Activated naive CD4-positive, alpha-beta T cell treated with anti-CD3 and anti-CD28 coated beads, Interleukin-2, amount 50 U/mL, for 24 hours (primary cell): ENCODE measurements around the gene ASPDH.

Source experiments
- H3K27ac Mint-ChIP-seq: one replicate; pipeline ENCODE4 v1.8.0; 2021; ENCODE audit warnings: mild to moderate bottlenecking, mixed read lengths
- H3K27me3 Mint-ChIP-seq: one replicate; pipeline ENCODE4 v1.8.0; 2021; ENCODE audit warnings: mixed read lengths
- H3K36me3 Mint-ChIP-seq: one replicate; pipeline ENCODE4 v1.8.0; 2021; ENCODE audit warnings: mixed read lengths
- H3K4me1 Mint-ChIP-seq: one replicate; pipeline ENCODE4 v1.8.0; 2021; ENCODE audit warnings: mixed read lengths
- H3K4me3 Mint-ChIP-seq: one replicate; pipeline ENCODE4 v1.8.0; 2021; ENCODE audit warnings: mild to moderate bottlenecking, mixed read lengths
- H3K9me3 Mint-ChIP-seq: one replicate; pipeline ENCODE4 v1.8.0; 2021; ENCODE audit warnings: mixed read lengths

The ASPDH gene

DNA sequence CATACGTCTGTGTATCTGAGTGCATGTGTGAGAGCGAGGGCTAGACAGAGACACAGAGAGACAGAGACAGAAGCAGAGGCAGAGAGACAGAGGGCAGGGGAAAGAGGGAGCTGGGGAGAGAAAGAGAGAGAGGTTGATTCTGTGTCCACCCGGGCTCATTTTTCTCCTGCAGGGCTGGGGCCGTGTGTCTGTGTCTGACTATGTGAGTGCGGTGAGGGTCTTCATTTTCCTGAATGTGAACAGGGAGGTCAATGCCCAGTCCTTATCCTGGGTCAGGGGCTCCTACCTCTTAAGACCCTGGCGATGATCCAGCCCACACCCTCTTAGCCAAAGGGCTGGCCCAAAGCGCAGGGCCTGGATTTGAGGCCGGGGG, 36.9 kb upstream of the ASPDH start:
- Mint-ChIP-seq H3K36me3 (no peaks in the 10 kb centered on the region), H3K4me3 (no peak overlapping the region), H3K27ac (no peak overlapping the region), H3K4me1 (peaks cover 15% of the 10 kb centered on the region), H3K9me3 (no peaks in the 10 kb centered on the region), H3K27me3 (peaks cover 35% of the 10 kb centered on the region)

- Mint-ChIP-seq H3K9me3 (no peaks in the 10 kb centered on the region), H3K4me1 (peaks cover 11% of the 10 kb centered on the region), H3K4me3 (no peak overlapping the region), H3K27me3 (peaks cover 35% of the 10 kb centered on the region), H3K36me3 (no peaks in the 10 kb centered on the region), H3K27ac (no peak overlapping the region)
Observed at GRCh38 chr19:50549927-50550593, 36.3 kb upstream of the ASPDH start.

GRCh38 chr19:50549059-50549926, 35.6 kb upstream of the ASPDH start:
- no peak overlapping the region for H3K27ac Mint-ChIP-seq

DNA sequence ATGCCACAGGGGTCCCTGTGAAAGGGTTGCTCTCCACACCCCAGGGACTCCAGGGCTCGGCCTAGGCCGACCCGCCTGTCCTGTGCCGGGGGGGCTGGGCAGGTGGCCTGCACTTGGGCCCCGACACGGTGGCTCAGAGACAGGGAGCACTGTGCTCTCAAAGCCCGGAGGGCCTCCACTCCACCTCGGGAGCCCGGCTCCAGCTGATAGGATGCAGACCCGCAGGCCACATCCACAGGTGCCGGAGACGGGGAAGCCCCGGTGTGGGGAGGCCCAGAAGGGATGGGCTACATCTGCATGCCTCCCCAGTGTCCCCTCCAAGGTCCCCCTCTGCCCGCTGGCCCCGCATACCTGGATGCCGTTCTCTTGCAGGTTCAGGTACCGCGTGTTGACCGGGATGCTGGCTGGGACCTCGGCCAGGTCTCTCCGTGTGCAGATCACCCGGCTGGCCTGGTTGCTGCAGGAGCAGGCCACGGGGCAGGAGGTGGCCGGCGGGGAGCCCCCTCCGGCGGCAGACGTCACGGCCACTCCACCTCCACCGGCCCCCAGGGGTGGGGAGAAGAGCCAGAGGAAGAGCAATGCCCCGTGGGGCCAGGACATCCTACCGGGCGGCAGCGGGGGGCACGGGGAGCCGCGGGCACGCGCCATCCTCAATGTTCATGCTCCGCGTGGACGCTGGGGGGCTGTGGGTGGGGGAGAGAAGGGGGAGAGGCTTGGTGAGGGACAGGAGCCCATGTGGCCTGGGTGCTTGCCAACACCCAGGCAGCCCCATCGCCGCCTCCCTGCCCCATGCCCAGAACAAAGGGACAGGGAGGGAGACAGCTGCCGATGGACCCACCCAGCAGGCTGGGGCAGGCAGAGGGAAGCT, 34.7 kb upstream of the ASPDH start:
- Mint-ChIP-seq H3K9me3 (no peaks in the 10 kb centered on the region), H3K36me3 (no peaks in the 10 kb centered on the region), H3K27ac (no peak overlapping the region), H3K4me3 (no peak overlapping the region), H3K27me3 (peaks cover 27% of the 10 kb centered on the region), H3K4me1 (peaks cover 11% of the 10 kb centered on the region)

More at GRCh38 chr19:50549059-50549926, 35.6 kb upstream of the ASPDH start:
- Mint-ChIP-seq H3K9me3 (no peaks in the 10 kb centered on the region), H3K27me3 (peaks cover 31% of the 10 kb centered on the region), H3K36me3 (no peaks in the 10 kb centered on the region), H3K4me3 (no peak overlapping the region), H3K4me1 (peaks cover 11% of the 10 kb centered on the region)

DNA sequence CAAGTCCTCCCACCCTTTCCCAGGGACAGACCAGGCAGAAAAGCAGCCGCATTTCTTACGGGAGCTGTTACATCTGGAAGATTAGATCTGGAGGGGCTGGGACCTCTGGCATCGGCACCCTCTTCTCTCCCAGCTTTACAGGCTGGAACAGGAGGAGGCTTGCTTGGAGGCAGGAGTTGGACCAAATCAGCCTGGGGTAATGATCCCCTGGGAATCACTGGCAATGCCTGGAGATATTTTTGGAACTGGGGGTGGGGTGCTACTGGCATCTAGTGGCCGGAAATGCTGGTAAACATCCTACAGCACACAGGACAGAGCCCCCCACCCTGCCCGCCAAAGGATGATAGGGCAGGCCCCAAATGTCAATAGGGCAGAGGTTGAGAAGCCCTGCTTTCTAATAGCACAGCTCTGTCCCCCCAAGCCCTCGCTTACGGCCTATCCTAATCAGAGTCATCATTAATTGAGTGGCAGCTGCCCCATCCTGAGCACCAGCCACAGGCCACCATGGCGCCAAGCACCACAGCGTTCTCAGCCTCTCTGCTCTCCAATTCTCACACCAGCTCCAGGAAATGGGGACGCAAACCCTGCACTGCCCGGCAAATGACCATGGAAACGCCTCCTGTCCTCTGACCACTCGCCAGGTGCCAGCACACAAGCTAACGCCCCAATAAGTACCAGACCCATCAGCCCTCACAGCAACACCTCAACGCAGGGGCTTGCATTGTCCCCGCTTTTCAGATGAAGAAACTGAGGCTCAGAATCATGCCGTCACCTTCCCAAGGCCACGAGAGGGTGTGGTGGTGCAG, 33.9 kb upstream of the ASPDH start:
- Mint-ChIP-seq H3K4me1 (peaks cover 10% of the 10 kb centered on the region), H3K4me3 (no peak overlapping the region)

DNA sequence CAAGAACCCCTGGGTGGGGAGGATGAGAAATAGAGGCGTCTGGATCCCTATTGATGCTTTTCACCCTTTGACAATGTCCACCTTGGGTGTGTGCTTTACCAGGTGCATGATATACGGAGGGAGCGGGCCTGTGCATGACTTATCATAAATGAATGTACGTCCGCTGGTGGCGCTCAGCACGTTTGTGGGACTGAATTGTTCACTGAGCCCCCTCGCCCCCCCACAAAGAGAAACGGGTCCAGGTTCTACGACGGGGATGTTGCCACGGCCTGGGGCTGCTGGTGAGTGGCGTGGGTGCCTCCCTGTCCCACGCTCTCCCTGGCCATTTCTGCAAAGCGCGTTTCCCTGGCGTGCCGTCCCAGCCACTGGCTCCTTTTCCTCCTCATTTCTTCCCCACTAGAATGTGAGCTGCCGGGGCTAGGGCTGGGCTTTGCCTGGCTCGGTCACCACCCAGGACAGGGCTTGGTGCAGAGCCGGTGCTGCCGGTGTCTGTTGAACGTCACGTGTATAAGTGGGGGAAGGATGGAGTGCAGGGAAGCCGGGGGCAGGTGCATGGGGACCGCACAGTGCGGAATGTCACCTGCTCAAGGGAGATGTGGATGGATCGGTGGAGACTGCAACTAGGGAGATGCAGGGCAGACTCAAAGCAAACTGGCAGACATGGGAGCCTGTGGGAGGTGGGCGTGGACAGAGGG, 33.0 kb upstream of the ASPDH start:
- H3K4me1 Mint-ChIP-seq = peaks cover 3% of the 10 kb centered on the region
- no peaks in the 10 kb centered on the region for H3K36me3 Mint-ChIP-seq
- H3K27me3 Mint-ChIP-seq = peaks cover 13% of the 10 kb centered on the region
- H3K4me3 Mint-ChIP-seq = no peak overlapping the region
- no peaks in the 10 kb centered on the region for H3K9me3 Mint-ChIP-seq
- H3K27ac Mint-ChIP-seq = no peak overlapping the region

More for the DNA sequence above, 33.9 kb upstream of the ASPDH start:
- Mint-ChIP-seq H3K27ac (no peak overlapping the region), H3K9me3 (no peaks in the 10 kb centered on the region), H3K36me3 (no peaks in the 10 kb centered on the region), H3K27me3 (peaks cover 19% of the 10 kb centered on the region)

- no peak overlapping the region for H3K27ac Mint-ChIP-seq
- H3K4me3 Mint-ChIP-seq = no peak overlapping the region
- H3K9me3 Mint-ChIP-seq = no peaks in the 10 kb centered on the region
- H3K4me1 Mint-ChIP-seq = no peaks in the 10 kb centered on the region
- H3K27me3 Mint-ChIP-seq = peaks cover 2% of the 10 kb centered on the region
- no peaks in the 10 kb centered on the region for H3K36me3 Mint-ChIP-seq
Observed at GRCh38 chr19:50542943-50543342, 29.2 kb upstream of the ASPDH start.

DNA sequence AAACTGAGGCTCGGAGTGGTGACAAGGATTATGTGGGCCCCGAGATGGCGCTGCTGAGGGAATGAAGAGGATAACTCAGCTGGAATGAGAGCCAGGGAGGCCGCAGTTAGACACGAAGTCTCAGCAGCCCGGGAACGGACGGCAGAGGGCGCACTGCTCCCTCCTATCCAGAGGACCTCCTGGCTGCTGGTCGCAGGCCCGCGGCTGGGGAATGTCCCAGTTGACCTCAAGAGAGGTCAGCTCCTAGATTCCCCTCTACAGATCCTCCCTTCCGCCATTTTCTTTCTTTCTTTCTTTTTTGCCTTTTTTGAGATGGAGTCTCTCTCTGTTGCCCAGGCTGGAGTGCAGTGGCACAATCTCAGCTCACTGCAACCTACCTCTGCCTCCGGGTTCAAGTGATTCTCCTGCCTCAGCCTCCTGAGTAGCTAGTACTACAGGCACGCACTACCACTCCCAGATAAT, 24.1 kb upstream of the ASPDH start:
- H3K9me3 Mint-ChIP-seq = peaks cover 6% of the 10 kb centered on the region
- no peaks in the 10 kb centered on the region for H3K4me1 Mint-ChIP-seq
- peaks cover 4% of the 10 kb centered on the region for H3K36me3 Mint-ChIP-seq
- H3K4me3 Mint-ChIP-seq = no peak overlapping the region
- H3K27ac Mint-ChIP-seq = no peak overlapping the region
- peaks cover 7% of the 10 kb centered on the region for H3K27me3 Mint-ChIP-seq

- H3K4me1 Mint-ChIP-seq = no peaks in the 10 kb centered on the region
- H3K27ac Mint-ChIP-seq = no peak overlapping the region
- no peak overlapping the region for H3K4me3 Mint-ChIP-seq
- peaks cover 4% of the 10 kb centered on the region for H3K36me3 Mint-ChIP-seq
- H3K27me3 Mint-ChIP-seq = peaks cover 11% of the 10 kb centered on the region
- peaks cover 6% of the 10 kb centered on the region for H3K9me3 Mint-ChIP-seq
Observed at GRCh38 chr19:50537306-50537685, 23.6 kb upstream of the ASPDH start.

GRCh38 chr19:50536662-50537305, 23.1 kb upstream of the ASPDH start:
- H3K27ac Mint-ChIP-seq = no peak overlapping the region
- no peaks in the 10 kb centered on the region for H3K4me1 Mint-ChIP-seq

DNA sequence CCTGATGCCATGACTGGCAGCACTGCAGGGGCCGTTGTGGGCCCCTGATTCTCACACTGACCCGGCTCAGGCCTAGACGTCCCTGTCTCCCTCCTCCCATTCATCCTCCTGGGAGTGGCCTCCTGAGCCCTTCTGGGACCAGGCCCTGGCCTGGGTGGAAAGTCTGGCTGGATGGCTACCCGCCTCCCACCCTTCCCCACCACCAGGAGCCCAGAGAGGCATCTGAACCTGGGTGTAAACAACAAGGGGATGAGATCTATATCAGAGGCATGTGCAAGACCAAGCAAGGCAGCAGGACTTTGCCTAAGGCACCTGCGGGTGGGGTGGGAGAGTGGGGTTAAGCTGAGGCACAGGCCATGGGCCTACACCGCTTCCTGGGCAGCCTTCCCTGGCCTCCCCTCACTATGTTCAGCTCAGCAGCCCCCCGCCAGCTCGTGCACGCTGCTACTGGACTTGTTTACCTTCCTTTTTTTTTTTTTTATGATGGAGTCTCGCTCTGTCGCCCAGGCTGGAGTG, 22.0 kb upstream of the ASPDH start:
- Mint-ChIP-seq H3K36me3 (peaks cover 4% of the 10 kb centered on the region), H3K4me3 (no peak overlapping the region), H3K9me3 (peaks cover 6% of the 10 kb centered on the region), H3K27ac (no peak overlapping the region), H3K27me3 (peaks cover 14% of the 10 kb centered on the region), H3K4me1 (no peaks in the 10 kb centered on the region)

More at GRCh38 chr19:50536662-50537305, 23.1 kb upstream of the ASPDH start:
- no peak overlapping the region for H3K4me3 Mint-ChIP-seq
- peaks cover 6% of the 10 kb centered on the region for H3K9me3 Mint-ChIP-seq
- peaks cover 13% of the 10 kb centered on the region for H3K27me3 Mint-ChIP-seq
- peaks cover 4% of the 10 kb centered on the region for H3K36me3 Mint-ChIP-seq

DNA sequence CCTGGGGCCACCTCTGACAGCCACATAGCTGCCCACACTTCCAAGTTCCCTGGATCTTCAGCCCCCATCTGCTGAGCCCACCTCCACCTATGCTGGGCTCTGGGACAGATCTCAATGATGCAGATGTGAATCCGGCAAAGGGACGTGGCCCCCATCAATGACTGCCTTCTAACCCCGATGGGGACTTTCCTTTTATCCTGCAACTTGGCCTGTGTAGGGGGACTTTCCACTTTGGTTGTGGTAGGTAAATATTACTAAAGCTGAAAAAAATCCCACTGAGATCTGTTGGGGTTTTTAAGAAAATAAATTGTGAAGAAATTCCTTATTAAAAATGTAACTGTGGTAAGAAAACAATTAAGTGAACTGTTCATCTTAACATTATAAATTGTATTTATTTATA, 20.8 kb upstream of the ASPDH start:
- Mint-ChIP-seq H3K27me3 (peaks cover 17% of the 10 kb centered on the region), H3K36me3 (peaks cover 4% of the 10 kb centered on the region), H3K4me1 (no peaks in the 10 kb centered on the region), H3K4me3 (no peak overlapping the region), H3K9me3 (peaks cover 6% of the 10 kb centered on the region), H3K27ac (no peak overlapping the region)

GRCh38 chr19:50532952-50533351, 19.2 kb upstream of the ASPDH start:
- H3K36me3 Mint-ChIP-seq = peaks cover 4% of the 10 kb centered on the region
- H3K4me1 Mint-ChIP-seq = no peaks in the 10 kb centered on the region
- H3K27ac Mint-ChIP-seq = no peak overlapping the region
- peaks cover 6% of the 10 kb centered on the region for H3K9me3 Mint-ChIP-seq
- peaks cover 17% of the 10 kb centered on the region for H3K27me3 Mint-ChIP-seq
- H3K4me3 Mint-ChIP-seq = no peak overlapping the region

- H3K36me3 Mint-ChIP-seq = peaks cover 4% of the 10 kb centered on the region
- peaks cover 6% of the 10 kb centered on the region for H3K9me3 Mint-ChIP-seq
- H3K27me3 Mint-ChIP-seq = peaks cover 16% of the 10 kb centered on the region
Observed at GRCh38 chr19:50531171-50531612, 17.5 kb upstream of the ASPDH start.

More at GRCh38 chr19:50531171-50531612, 17.5 kb upstream of the ASPDH start:
- H3K4me3 Mint-ChIP-seq = no peak overlapping the region
- H3K27ac Mint-ChIP-seq = no peak overlapping the region
- H3K4me1 Mint-ChIP-seq = no peaks in the 10 kb centered on the region
